Measurements from ENCODE around the gene WNT7A.

Gene WNT7A

DNA sequence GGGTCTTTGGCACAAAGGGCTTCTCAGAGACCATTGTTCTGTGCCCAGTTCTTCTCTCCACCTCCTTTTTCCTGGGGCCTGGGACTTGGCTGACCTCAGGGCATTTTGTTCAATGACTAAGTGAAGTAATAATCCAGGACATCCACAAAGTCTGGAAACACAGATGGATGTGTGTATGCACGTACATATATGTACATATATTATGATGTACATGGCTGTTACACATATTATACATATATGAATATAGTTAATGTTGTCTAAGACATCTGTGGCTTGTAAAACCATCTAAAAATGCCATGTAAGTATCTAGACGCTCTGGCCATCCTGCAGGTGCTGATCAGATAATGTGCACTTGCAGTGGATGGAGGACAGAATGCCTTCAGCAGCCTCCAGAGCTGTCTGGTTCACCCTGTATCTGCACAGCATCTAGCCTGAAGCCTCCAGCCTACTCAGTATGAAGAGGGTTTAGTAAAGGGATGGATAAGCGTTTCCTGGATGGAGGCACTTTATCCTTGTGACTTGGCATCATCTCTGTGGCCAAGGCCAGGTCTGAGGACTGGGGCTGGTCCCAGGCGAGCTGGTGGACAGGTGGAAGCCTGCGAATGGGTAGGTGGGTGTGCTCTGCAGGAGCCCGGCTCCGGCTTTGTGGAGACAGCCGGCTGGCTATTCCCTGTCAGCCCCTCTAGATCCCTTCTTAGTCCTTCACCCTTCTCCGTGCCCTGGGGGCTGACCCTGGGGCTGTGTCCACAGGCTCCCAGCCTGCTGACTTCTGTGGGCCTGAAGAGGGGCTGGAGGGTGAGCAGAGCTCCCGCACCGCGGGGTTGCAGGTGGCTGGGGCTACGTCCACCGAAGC, 88.4 kb downstream of the WNT7A start:
- DNase-seq, result no peak

DNA sequence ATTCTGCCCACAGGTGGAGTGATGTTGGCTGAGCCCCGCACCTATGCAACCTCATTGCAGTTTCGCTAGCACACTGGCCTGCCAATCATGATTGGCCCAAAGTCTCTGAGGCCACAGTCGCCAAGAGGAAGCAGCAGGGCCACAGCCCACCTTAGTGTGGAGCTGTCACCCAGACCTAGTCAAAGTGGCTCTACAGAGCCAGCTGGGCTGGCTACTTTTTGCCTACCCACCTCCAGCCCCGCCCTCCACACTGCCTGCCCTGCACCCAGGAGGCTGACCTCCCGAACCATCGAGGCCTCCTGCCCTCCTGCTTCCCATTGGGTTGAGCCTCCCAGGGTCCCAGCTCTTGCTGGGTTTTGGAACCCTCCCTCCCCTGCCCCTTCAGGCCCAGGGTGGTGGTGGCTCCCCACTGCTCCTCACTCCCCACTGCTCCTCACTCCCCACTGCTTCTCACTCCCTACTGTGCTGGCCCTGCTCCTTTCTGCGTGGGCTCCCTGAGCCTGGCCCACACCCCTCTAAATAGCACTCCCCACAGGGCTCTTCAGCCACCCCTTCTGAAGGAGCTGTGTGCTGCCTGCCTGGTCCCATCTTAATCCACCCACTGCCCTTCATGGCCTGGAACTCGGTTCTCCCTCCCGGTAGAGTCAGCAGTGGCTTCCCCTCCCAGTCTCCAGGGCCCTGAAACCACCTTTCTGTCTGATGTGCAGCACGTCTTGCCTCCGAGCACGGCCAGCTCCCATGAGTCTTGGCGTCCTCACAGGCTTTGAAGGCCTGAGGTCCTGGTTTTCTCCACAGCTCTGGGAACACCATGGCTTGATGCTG, 89.3 kb downstream of the WNT7A start:
- no peak for DNase-seq

DNA sequence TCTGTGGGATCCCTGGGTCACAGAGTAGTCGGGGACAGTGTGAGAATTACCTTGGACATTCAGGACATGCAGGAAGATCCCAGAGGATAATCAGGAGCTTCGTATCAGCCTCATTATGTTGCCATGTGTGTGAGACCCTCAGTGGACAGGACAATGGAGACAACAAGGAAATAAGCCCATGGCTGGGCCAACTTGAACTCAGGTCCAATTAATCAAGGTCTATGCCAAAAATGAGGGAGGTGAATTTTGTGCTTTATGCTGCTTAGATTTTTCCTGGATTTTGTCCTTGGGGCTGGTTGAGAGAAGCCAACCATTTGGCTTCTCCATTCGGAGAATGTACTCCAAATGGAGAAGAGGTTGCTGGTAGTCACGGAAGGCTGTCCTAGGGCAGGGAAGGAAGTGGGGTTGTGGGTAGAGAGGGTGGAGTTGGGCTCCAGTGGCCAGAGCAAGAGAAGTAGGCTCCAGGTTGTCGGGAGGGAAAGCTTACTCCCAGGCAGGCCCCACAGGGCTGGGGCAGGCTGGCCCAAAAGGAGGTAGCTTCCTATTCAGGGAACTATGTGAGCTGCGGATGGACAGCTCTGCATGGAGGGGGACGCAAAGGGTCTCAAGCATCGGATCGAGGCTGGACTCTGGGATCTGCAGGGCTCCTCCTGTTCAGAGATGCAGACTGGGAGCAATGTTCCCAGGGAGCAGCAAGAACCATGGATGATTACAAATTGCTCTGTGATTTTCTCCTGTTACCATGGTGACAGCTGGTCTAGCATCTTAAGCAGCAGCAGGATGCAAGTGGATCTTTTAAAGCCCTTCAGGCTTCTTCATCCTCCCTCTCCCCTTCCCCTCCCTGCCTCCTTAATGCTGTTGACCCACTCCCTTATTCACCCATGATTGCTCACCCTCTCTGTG, 91.1 kb downstream of the WNT7A start:
- DNase-seq, result no peak

DNA sequence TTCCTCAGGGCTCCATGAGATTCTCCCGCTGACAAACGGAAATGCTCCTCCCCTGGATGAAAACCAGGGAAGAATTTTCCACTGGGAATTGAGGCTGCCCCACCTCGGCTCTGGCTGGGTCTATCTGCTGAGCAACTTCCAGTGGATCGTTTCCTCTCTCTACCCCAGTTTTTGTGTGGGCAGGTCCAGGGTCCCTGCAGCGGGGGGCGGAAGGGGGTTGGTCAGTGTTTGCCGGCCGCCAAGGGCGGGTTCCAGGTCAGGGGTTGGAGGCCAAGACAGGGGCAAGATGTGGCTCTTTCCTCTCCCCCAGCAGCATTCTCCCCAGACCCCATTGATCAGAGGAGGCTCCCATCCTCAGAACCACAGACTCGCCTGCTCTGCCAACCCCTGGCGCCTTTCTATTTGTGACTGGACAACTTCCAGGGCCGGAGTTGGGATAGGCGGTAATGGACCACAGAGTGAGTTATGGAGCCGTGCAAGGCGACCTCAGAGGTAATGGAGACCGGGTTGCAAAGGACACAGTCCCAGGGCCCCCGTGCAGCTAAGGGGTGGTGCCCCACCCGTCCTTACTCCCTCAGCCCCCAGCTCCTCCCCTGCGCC, 92.2 kb downstream of the WNT7A start:
- DNase-seq, result no peak

DNA sequence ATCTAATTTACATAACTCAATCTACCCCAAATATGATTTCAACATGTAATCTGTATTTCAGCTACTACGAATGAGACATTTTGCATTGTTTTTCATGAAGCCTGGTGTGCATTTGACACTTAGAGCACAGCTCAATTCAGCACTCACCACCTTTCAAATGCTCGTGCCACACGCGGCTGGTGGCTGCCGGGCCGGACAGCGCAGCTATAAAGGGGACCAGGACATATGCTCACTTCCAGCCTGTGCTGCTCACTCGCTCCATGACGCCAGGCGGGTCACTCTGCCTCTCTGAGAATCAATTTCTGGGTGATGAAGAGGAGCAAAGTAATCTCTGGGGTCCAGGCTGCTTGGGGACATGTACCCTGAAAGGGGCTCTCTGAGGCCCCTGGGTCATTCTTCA, 93.1 kb downstream of the WNT7A start:
- DNase-seq, result no peak

DNA sequence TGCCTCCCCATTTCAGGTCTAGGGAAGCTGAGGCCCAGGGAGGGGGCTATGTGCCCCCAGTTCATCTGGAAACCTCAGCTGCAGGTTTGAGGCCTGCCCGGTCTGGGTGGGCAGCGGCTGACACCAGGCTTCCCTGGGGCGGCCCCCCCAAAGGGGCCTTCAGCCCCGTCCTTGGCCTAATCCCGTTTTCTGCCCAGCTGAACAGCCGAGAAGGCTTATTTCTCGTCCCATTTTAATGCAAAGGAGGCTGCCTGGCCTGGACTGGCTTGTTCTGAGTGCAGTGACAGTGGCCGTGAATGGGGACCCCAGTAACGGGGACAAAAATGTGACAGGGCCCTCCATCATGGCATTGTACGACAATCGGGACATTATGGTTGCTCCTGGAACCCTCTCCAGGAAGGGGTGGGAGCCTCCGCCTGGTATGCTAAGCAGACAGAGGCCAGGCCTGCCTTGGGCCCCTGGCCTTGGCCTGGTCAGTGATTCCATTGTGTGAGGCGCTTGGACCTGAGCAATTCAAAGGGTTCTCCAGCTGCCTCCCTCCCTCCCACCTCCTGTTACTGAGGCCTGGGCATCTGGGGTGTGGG, 93.9 kb downstream of the WNT7A start:
- DNase-seq, result no peak

DNA sequence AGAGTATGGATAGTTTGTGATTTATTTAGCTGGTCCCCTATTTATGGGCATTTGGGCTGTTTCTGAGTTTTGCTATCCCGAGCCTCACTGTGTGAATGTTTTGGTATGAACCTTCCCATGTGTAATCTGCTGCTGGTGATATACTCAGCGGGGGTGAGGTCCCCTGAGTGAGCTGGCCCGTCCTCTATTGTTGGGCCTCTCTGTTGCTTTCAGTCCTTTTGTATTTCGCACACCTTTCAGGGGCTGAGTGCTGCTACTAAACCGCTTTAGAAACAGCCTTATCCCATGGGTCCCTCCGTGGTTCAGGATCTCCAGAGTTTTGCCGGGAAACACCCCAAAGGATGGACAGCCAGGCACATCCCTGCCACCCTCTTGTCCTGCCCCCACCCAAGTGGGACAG, 94.5 kb downstream of the WNT7A start:
- no peak for DNase-seq

DNA sequence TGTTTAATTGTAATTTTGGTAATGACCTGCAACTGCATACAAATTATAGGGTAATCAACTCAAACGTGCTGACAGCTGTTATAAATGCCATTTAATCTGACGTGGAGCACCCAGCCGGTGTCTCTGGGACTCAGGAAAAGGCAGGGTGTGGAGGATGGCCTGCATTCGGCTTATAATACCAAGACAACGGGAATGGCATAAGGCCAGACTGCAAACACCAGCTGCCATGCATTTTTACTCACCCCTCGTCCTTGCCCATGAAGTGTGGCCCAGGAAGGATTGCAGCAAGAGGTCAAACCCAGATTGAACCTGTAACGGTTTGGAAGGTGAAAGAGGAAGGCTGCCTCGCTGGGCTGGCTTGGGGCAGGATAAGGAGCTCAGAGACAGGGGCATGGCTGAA, 96.4 kb downstream of the WNT7A start:
- DNase-seq, result no peak

DNA sequence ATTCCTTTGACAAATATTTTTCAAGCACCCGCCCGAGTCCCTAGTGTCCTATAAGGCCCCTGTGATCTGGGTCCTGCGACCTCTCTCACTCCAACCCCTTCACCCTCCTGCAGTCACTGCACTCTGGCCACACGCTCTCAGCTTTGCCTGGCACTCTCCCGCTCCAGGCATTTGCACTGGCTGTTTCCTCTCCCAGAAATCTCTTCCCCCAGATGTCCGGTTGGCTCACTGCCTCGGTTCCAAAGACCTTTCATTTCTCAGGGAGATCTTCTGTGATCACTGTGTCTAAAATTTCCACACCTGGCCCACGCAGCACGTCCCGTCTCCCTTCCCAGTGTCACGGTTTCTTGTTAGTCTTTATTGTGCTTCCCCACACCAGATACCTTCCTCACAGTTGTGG, 97.4 kb downstream of the WNT7A start:
- no peak for DNase-seq

DNA sequence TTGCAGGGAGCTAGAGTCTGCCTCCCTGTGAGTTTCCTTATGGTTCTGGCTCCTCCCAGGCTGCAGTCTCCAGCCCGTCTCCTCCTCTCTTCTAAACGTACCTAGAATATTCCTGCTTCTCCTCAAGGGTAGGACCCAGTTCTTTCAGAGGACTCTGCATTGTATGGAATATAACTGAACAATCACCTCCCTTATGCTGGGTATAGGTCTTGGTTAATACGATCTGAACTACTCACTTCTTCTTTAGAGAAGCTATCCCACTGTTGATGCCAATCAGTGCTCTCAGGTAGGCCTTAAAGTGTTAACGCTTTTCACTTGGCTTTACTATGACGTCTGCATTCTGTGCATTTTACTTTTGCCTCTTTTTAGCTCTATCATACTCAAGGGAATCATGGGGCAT, 98.5 kb downstream of the WNT7A start:
- no peak for DNase-seq

DNA sequence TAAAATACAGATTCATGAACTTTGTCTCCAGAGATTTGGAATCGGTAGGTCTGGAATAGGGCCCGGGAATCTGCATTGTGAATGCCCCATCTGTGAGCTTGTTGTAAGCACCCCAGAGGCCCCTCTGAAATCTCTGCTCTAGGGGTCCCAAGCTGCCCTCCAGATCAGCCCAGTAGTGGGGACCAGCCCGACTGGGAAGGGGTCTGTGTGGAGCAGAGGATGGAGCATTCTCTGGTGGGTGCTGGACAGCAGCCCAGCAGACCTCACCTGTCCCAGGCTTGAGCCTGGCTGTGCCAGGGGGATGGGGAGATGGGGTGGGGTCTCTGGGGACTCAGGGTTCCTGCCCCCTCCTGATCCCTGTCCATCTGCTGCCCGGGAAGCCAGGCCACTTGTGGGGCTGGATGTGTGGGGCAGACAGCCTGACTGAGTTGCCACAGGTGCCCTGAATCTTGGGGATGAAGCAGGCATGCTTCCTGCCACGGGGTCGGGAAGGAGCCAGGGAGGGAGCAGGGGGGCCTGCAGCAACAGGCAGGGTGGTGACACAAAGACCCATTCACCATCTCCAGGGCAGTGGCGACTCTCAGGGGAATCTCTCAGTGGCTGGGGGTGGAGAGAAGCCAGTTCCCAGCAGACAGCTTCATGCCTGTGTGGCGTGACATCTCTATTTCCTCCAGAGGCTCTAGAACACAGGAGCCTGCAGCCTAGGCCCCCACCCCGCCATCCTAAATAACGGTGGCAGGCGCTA, 99.3 kb downstream of the WNT7A start:
- DNase-seq, result no peak

DNA sequence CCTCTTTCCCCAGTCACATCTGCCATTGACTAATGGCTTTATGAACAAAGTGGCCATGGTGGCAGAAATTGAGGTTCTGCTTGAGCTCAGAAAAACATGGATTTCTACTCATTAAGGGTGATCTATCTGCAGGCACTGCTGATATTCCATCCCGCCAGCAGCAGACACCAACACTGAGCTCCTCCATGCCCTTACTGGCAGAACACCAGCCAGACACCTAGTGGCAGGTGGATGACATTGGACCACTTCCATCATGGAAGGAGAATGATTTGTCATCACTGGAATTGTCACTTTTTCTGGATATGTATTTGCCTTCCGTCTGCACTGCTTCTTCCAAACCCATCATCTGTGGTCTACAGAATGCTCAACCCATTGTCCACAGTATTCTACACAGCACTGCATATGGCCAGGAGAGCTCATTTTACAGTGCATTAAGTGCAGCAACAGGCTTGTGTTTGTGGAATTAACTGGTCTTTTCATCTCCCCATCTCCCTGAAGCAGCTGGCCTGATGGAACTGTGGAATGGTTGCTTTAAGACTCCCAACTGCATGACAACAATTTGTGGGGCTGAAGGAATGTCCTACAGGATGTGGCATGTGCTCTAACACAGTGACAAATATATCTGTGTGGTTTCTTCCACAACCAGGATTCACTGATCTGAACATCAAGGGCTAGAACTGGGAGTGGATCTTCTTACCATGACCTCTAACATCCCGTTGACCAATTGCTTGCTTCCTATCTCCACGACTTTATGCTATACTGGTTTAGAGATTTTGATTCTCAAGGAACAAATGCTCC, 103.4 kb downstream of the WNT7A start:
- no peak for DNase-seq

DNA sequence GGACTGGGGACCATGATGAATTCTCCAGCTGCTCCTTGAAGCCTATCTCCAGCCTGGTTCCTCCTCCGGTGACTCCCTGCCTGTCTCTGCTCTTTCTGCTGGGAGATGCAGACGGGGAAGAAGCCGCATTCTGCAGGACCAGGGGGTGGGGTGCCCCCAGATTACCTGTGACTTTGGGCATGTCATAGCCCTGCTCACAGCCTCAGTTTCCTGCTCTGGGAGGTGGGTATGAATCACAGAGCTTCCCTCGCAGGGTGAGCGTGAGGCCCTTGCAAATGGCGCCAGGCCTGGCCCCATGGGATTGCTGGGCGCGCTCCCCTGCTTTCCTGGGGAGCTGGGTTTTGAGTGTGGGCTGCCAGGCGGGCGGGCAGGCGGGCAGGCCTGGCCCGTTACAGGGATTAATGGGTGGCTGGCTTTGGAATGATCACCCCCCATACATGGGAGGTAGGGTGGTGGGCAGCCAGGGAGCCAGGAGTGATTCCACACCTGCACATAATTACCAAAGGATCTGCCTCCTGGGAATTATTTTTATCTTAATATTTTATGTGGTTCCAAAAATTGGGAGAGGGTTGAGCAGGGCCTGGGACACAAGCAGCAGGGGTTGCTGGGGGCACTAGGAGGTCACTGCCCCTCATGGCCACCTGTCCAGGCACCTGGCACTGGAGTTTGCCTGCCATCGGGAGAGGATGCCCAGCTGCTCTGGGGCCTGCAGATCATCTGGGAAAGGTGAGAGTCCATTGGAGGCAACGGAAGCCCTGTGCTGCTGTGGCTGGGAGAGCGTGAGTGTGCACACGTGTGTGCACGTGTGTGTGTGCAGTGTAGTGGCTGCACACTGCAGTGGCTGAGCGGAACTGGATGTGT, 106.8 kb downstream of the WNT7A start:
- no peak for DNase-seq

DNA sequence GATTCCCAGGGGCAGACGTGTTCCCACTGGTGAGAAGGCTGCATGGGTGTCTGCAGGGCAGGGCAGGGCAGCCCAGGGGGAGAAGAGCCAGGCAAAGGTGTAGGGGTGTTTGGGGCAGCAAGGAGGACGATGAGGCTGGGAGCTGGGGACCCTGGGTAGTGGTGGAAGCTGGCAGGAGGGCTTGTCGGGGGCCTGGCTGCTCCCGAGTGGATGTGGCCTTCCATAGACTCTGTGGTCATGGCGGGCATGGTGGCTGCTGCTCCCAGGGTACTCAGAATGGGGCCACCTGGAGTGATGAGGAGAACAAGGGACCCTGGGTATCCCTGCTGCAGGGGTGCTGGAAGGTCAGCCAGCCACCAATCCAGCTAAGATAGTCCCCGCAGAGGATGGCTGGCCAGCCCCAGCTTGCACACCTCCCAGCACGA, 107.5 kb downstream of the WNT7A start:
- DNase-seq, result no peak

DNA sequence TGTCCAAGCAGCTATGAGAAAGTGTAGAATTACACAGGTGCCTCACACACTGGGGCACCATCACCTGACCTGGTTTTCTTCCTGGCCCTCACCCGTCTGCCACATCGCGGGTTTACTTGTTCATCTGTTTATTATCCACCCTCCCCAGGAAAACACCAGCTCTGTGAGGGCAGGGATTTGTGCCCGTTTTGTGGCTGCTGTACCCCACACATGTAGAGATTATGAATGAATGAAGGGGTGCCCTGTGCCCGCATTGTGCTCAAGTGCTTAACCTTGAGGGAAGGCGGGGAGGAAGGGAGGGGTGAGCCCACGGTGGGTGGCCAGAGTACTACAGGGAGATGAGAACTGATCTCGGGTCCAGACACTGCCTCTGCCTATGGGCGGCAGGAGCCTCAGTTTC, 108.4 kb downstream of the WNT7A start:
- DNase-seq, result no peak

DNA sequence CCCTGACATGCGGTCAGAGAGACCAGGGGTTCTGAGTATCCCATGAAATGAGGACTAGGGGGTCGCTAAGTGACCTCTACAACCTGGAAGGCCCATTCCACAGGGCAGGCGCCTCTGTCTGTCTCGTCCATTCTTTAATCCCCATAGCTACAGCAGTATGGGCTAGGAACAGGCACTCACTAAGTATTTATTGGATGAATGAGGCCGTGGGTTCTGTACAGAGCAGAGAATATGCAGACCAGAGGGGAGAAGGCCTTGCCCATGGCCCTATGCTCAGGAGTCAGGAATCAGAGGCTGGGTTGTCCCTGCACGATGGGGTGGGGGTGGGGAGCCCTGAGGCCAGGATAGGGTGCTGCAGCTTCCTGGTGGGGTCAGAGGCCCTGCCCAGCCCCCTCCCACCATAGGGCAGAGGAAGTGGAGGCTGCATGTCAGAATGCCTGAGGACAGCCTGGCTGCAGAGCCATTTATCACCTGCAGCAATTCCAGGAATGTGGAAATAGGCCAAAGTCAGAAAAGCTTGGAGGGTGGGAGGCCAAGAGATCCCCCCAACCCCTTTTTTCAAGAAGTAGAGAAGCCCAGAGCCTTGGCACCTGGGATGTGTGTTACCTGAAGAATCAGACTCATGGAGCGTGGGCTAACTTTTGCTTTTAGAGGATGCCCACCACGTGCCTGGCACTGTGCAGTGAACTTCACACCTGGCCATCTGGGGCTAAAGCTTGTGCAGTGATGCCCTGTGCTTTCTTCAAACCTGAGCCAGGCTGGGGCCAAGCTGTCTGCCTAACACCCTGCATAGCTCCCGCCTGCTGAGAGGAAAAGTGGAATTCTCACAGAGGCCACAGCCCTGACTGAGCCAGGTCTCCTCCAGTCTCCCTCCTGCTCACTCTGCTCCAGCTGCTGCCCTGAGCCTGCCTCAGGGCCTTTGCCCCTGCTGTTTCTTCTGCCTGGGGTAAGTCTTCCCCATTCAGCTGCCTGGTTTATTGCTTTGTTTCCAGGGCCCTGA, 109.4 kb downstream of the WNT7A start:
- DNase-seq, result no peak

DNA sequence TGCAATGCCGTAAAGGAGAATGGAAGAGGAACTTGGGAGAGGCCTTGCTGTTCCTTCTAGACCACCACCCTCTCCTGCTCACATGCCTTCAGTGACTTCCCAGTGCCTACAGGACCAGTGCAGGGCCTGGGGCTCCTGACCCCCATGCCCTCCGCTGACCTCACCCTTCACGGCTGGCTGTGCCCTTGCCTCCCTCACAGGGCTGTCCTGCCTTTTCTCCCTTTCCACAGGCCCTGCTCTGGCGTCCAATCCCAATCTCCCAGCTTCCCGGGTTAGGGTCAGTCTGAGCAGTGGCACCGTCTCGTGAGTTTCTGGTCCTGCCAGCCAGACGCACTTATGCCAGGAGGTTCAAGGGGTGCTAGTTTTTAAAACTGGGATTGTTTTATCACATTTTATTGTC, 110.4 kb downstream of the WNT7A start:
- no peak for DNase-seq

DNA sequence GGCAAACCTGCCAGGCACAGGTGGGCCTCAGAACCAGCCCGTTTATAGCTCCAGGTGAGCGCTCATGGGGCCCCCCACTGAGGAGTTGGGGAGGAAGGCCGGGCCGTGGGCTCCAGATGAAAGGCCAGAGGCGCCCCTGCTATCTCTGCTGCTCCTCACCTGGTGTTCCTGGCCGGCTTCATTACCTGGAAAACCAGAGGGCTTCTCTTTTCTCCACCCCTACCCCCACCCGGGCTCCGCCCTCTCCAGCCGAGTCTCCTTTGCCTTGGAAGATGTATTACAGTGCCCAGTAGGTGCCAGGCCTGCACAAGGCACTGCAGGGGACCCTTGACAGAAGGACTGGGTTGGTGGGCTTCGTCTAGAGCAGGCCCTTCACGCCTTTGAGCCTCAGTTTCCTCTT, 111.4 kb downstream of the WNT7A start:
- DNase-seq, result no peak
